ENCODE measurements around the gene RACGAP1.

RACGAP1 gene

GRCh38 chr12:50025187-50026059 is at the start of gene RACGAP1:
Gene RACGAP1 (minus strand): TSS chr12:50025494. CDS start chr12:50016715, 8,779 bp downstream.
- DNase-seq, result peak; percentile 96

- DNase-seq, result no peak
Measured at GRCh38 chr12:50073712-50074111, 48.4 kb upstream of the RACGAP1 start.

DNA sequence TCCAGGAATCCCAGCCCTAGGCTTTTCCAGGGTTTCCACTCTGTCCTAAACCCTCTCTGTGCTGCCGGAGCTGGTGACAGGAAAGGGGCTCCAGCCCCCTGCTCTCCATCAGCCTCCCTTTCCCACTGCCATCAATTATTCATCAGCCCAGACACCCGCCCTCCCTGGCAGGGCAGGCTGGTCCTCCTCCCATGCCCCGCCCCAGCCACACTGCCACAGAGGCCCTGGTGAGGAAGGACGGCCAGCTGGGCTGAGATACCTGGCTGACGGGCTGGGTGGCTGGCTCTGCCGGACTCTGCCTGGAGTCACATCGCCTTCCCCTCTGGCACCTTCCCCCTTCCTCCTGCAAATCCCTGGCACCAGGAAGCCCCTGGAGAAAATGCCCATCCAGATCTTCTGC is 47.9 kb upstream of the RACGAP1 start:
- no peak for DNase-seq

- DNase-seq, result no peak
Measured at GRCh38 chr12:50072198-50072907, 47.1 kb upstream of the RACGAP1 start.

DNA sequence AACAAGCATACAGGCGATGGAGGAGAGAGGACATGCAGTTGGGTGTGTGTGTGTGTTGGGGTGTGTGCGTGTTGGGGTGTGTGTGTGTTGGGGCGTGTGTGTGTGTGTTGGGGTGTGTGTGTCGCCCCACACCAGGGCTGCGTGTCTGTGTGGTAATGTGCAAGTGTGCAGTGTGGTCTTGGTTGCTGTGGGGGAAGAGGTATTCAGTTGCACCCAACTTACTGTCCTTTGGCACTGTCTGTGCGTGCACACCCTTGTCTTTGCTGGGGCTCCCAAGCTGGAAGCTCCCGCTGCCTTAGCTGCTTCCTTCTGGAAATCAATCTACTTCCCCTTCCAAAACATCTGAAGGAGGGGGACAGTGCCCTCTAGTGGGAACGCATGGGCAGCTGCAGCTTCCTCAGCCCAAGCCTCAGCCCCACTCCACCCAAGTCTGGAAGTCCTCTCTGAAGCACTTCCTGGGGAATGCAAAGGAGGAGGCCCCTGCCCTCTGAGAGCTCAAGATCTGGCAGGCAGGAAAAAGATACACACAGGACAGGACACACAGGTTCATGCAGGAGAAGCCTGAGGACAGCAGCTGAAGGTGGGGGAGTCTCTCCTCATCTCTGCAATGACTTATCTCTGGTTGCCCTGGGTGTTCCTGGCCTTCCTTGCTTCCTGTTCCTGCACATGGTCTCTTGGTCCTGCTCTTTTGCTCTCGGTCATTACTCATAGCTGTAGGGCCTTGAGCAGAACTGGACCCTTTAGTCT is 45.2 kb upstream of the RACGAP1 start:
- DNase-seq, result peak; percentile 81

DNA sequence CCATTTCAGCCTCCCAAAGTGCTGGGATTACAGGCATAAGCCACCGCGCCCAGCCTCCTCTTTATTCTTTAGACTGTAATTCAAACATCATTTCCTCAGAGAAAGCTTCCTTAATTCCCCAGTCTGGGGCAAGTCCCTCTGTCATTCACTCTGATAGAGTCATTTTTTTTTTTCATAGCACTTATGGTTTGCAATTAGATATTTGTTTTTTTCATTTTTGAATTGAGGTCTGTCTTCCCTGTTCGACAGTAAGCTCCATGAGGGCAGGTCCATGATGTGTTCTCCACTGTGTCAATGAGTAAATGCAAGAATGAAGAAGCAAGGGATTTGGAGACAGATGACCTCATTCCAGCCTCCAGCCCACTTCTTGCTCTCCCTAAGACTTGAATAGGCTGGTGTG is 44.2 kb upstream of the RACGAP1 start:
- no peak for DNase-seq

GRCh38 chr12:50069069-50069468 is 43.8 kb upstream of the RACGAP1 start:
- no peak for DNase-seq

DNA sequence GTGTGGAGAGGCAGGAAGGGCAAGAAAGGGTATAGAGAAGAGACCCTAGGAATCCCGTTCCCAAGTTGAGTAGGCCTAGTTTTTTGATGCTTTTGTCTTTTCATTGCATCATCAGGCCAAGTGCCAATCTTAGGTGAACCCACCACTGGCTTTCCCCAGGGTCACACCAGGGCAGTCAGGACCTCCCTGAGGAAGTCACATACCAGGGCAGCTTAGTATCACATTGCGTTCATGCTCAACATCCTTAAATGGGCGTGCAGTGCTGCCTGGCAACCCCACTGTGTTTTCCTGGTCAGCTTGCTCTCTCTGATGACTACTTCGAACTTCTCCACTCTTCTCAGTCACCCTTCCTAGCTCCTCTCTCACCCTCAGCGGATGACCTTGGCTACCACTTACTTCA is 41.1 kb upstream of the RACGAP1 start:
- DNase-seq, result no peak

- no peak for DNase-seq
Measured at GRCh38 chr12:50065726-50066310, 40.5 kb upstream of the RACGAP1 start.

- peak; percentile 25 for DNase-seq
Measured at GRCh38 chr12:50062728-50063460, 37.6 kb upstream of the RACGAP1 start.

DNA sequence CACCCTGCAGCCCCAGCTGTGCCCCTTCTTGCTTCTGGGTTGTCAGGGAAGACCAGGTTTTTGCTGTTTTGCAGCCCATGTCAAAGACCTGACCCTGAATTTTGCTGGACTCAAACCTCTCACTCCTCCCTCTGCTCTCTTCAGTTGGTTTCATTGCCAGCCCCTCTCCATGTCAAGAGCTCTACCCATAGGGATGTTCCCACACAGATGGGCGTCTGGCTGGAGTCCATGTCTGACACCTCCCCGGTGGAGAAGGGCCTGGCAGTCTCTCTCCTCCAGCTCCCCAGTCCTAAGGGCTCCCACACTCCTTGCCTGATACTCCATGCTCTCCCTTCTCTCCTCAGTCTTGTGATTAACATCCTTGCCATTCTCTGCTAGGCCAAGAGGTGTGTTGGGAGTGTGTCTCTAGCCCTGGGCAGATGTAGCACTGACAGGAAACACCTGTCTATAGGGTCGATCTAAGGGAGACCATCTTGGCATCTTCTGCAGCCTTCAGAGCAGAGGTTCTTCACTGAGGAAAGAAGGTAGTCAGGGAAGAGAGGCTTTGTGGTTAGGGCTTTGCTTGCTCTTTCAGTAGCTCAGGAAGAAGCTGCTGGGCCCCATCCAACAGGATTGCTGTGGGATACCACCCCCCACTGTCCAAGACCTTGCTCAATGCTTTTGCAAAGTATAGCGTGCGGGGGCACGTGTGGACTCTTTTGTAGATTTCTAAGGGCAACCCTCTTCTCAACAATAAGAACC is 36.8 kb upstream of the RACGAP1 start:
- no peak for DNase-seq

DNA sequence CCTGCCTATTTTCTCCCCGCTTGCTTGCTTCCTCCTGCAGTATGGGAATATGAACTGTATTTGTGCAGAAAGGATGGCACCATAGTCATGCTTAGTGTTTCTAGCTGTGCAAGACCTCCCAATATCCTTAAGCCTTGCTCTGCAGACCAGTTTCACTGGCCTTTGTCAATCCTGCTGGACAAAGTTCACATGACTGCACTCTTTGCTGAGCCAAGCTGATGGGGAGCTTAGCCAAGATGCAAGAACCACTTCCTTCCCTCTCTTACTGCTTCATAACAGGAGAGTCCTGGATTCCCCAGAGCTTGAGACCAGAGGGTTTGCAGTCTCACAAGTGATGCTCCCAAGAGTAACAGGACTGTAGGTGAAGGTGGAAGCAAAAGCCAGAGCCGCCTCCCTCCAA is 35.9 kb upstream of the RACGAP1 start:
- no peak for DNase-seq

- DNase-seq, result no peak
Measured at GRCh38 chr12:50060120-50060468, 34.8 kb upstream of the RACGAP1 start.

GRCh38 chr12:50059440-50060119 is 34.3 kb upstream of the RACGAP1 start:
- DNase-seq, result no peak

DNA sequence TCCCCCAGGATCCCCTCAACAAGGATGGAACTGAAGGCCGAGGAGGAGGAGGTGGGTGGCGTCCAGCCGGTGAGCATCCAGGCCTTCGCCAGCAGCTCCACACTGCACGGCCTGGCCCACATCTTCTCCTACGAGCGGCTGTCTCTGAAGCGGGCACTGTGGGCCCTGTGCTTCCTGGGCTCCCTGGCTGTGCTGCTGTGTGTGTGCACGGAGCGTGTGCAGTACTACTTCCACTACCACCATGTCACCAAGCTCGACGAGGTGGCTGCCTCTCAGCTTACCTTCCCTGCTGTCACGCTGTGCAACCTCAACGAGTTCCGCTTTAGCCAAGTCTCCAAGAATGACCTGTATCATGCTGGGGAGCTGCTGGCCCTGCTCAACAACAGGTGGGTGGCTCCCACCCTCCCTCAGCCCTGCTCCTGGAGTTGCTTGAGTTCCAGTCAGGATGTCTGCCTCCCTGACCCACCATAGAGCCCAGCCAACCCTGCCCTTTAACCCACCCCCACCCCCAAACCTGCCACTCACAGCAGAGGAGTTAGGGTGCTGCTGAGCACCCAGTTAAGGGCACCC is 33.5 kb upstream of the RACGAP1 start:
- no peak for DNase-seq

GRCh38 chr12:50057896-50058670 is 32.8 kb upstream of the RACGAP1 start:
- DNase-seq, result peak; percentile 23

- peak; percentile 89 for DNase-seq
Measured at GRCh38 chr12:50057000-50057841, 31.9 kb upstream of the RACGAP1 start, which contains the start of gene ASIC1. Gene ASIC1 (plus strand): TSS chr12:50057596. CDS start chr12:50058767, 1,171 bp downstream.

- no peak for DNase-seq
Measured at GRCh38 chr12:50056639-50056976, 31.3 kb upstream of the RACGAP1 start.

Measured in retina (tissue), 1 donor.